ENCODE measurements around the gene RTL10. TPM values are rescaled to one million over a fixed set of nuclear protein-coding genes. Genes with fewer than 3 reads are reported as not detected.

The RTL10 gene
- polyA plus RNA-seq, 1 experiment, result 9.5 TPM

DNA sequence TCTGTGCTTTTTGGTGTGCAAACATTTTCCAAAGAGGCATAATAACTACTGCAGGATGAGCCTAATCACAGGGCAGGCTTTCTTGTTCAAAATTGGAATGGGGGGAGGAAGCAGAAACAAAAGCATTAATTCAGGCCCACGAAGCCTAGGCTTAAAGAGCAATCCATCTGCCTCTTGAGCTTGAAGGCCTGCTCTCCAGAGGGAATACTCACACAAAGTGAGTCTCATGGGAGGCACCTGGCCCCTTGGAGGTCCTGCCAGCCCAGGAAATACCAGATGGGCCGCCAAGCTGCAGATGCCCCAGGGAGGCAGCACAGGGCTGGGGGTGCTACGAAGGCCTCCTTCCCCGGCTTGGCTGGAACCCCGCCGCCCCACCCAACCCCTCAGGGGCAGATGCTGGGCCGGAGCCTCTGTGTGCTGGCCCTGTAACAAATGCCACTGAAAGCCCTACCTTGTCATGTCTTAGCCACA, 47.6 kb upstream of the RTL10 start:
- ChIA-PET POLR2A (no interaction called here), CTCF (interaction anchor here (1.5 to 7.0 kb wide), 2 partner anchors 8 to 172 kb away, joined by 5 to 49 read pairs; no protein-coding TSS in a partner anchor)
- H3K27ac ChIP-seq (ENCODE audit: low read depth, low read length), result no peak overlapping the region
- no peak overlapping the region for H3K4me3 ChIP-seq (ENCODE audit: low read depth, low read length)
- no peak for DNase-seq (ENCODE audit: low read depth, low spot score)
- TF ChIP-seq, protein P1, sequence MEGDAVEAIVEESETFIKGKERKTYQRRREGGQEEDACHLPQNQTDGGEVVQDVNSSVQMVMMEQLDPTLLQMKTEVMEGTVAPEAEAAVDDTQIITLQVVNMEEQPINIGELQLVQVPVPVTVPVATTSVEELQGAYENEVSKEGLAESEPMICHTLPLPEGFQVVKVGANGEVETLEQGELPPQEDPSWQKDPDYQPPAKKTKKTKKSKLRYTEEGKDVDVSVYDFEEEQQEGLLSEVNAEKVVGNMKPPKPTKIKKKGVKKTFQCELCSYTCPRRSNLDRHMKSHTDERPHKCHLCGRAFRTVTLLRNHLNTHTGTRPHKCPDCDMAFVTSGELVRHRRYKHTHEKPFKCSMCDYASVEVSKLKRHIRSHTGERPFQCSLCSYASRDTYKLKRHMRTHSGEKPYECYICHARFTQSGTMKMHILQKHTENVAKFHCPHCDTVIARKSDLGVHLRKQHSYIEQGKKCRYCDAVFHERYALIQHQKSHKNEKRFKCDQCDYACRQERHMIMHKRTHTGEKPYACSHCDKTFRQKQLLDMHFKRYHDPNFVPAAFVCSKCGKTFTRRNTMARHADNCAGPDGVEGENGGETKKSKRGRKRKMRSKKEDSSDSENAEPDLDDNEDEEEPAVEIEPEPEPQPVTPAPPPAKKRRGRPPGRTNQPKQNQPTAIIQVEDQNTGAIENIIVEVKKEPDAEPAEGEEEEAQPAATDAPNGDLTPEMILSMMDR (IDR thresholded peaks at IDR 0.05; ENCODE audit: low read depth, low read length), result no peak
- no peaks in the 10 kb centered on the region; the same call in 1 of the 2 replicates for H3K9me3 ChIP-seq (ENCODE audit: control insufficient read depth, insufficient read depth, low read length)
- H3K27me3 ChIP-seq (ENCODE audit: control insufficient read depth, insufficient read depth, low read length), result no peaks in the 10 kb centered on the region

- Histone ChIP-seq H3K4me3 (ENCODE audit: low read depth, low read length) (no peak overlapping the region), H3K27ac (ENCODE audit: low read depth, low read length) (no peak overlapping the region), H3K9me3 (ENCODE audit: control insufficient read depth, insufficient read depth, low read length) (no peaks in the 10 kb centered on the region; the same call in 1 of the 2 replicates), H3K27me3 (ENCODE audit: control insufficient read depth, insufficient read depth, low read length) (no peaks in the 10 kb centered on the region)
- POLR2A ChIA-PET, result no interaction called here
- TF ChIP-seq, protein P1 (IDR thresholded peaks at IDR 0.05; ENCODE audit: low read depth, low read length), result no peak
- no peak for DNase-seq (ENCODE audit: low read depth, low spot score)
- CTCF ChIA-PET, result interaction anchor here (1.5 to 7.0 kb wide), 2 partner anchors 8 to 171 kb away, joined by 5 to 49 read pairs; no protein-coding TSS in a partner anchor
Observed at GRCh38 chr22:19901577-19902244, 47.0 kb upstream of the RTL10 start.

- TF ChIP-seq, protein P1 (IDR thresholded peaks at IDR 0.05; ENCODE audit: low read depth, low read length), result no peak
- H3K27ac ChIP-seq (ENCODE audit: low read depth, low read length), result no peak overlapping the region
- DNase-seq (ENCODE audit: low read depth, low spot score), result no peak
- H3K4me3 ChIP-seq (ENCODE audit: low read depth, low read length), result no peak overlapping the region
- no peaks in the 10 kb centered on the region for H3K27me3 ChIP-seq (ENCODE audit: control insufficient read depth, insufficient read depth, low read length)
- POLR2A ChIA-PET, result no interaction called here
- no peaks in the 10 kb centered on the region; the same call in 1 of the 2 replicates for H3K9me3 ChIP-seq (ENCODE audit: control insufficient read depth, insufficient read depth, low read length)
- CTCF ChIA-PET, result interaction anchor here (1.5 to 7.0 kb wide), 2 partner anchors 9 to 170 kb away, joined by 5 to 49 read pairs; no protein-coding TSS in a partner anchor
Observed at GRCh38 chr22:19900707-19901436, 46.2 kb upstream of the RTL10 start.

GRCh38 chr22:19898831-19899567, 44.3 kb upstream of the RTL10 start:
- no peak for DNase-seq (ENCODE audit: low read depth, low spot score)
- TF ChIP-seq, protein P1 (IDR thresholded peaks at IDR 0.05; ENCODE audit: low read depth, low read length), result no peak
- Histone ChIP-seq H3K27me3 (ENCODE audit: control insufficient read depth, insufficient read depth, low read length) (no peaks in the 10 kb centered on the region), H3K27ac (ENCODE audit: low read depth, low read length) (no peak overlapping the region), H3K9me3 (ENCODE audit: control insufficient read depth, insufficient read depth, low read length) (no peaks in the 10 kb centered on the region; the same call in 1 of the 2 replicates), H3K4me3 (ENCODE audit: low read depth, low read length) (no peak overlapping the region)
- POLR2A ChIA-PET, result no interaction called here
- CTCF ChIA-PET, result interaction anchor here (1.5 kb wide), 1 partner anchor 11 kb away, joined by 4 read pairs; no protein-coding TSS in a partner anchor
